ENCODE measurements around the gene CPEB1. TPM values are rescaled to one million over a fixed set of nuclear protein-coding genes. Genes with fewer than 3 reads are reported as not detected.

The CPEB1 gene
- total and polyA plus RNA-seq, 2 of the 13 experiments (the other 11 are each of a cell fraction or from before 2014, with no cell fraction given) = 0.03 to 0.07 TPM

GRCh38 chr15:82540055-82540983 lies 106.8 kb downstream of the CPEB1 start, which contains the start of gene RPS17 (continued):
- TF ChIP-seq EP300 (IDR thresholded peaks at IDR 0.05; ENCODE audit: low read depth in 2 of 2, low read length in 2 of 2) (peak; percentile 21 to 44; a peak in 1 of 4 replicates), EP300 (CRISPR knock-in tag; IDR thresholded peaks at IDR 0.05; ENCODE audit: borderline replicate concordance) (peak; percentile 10; the same call in 1 of the 2 replicates), ZNF891 (CRISPR knock-in tag; IDR thresholded peaks at IDR 0.05) (peak; percentile 68; the same call in 1 of the 2 replicates), ESRRA (CRISPR knock-in tag; IDR thresholded peaks at IDR 0.05; ENCODE audit: low read depth) (0 out of 2 replicates have a peak, but pooled peaks have one; percentile 15), KAT8 (CRISPR knock-in tag; IDR thresholded peaks at IDR 0.05) (peak; percentile 97), ZMYM2 (CRISPR knock-in tag; IDR thresholded peaks at IDR 0.05) (peak; percentile 53; the same call in 1 of the 2 replicates), PLRG1 (conservative IDR thresholded peaks at IDR 0.05) (no peak), SATB2 (CRISPR knock-in tag; IDR thresholded peaks at IDR 0.05) (peak; percentile 87), DZIP1 (CRISPR knock-in tag; IDR thresholded peaks at IDR 0.05) (no peak), KLF12 (CRISPR knock-in tag; IDR thresholded peaks at IDR 0.05; ENCODE audit: borderline replicate concordance) (peak; percentile 95), ZFY (CRISPR knock-in tag; IDR thresholded peaks at IDR 0.05) (peak; percentile 88), YEATS2 (CRISPR knock-in tag; IDR thresholded peaks at IDR 0.05; ENCODE audit: borderline replicate concordance) (peak; percentile 100), CHCHD3 (CRISPR knock-in tag; IDR thresholded peaks at IDR 0.05) (no peak), MIER2 (CRISPR knock-in tag; IDR thresholded peaks at IDR 0.05) (peak; percentile 77), IKZF5 (CRISPR knock-in tag; IDR thresholded peaks at IDR 0.05) (peak; percentile 97), MXD4 (CRISPR knock-in tag; IDR thresholded peaks at IDR 0.05) (peak; percentile 87; the same call in 1 of the 2 replicates), MTA3 (CRISPR knock-in tag; IDR thresholded peaks at IDR 0.05) (no peak), ZKSCAN1 (IDR thresholded peaks at IDR 0.05; ENCODE audit: low read length) (no peak), SAFB2 (CRISPR knock-in tag; IDR thresholded peaks at IDR 0.05; ENCODE audit: borderline replicate concordance, low read depth) (peak; percentile 90; the same call in 1 of the 2 replicates), NCOA5 (CRISPR knock-in tag; IDR thresholded peaks at IDR 0.05) (no peak), MTERF4 (CRISPR knock-in tag; IDR thresholded peaks at IDR 0.05) (0 out of 2 replicates have a peak, but pooled peaks have one; percentile 7), ZNF713 (CRISPR knock-in tag; IDR thresholded peaks at IDR 0.05) (no peak), FOXK1 (CRISPR knock-in tag; IDR thresholded peaks at IDR 0.05; ENCODE audit: borderline replicate concordance, low read depth) (peak; percentile 83), RXRB (CRISPR knock-in tag; IDR thresholded peaks at IDR 0.05; ENCODE audit: borderline replicate concordance) (peak; percentile 73), MED8 (CRISPR knock-in tag; IDR thresholded peaks at IDR 0.05; ENCODE audit: insufficient replicate concordance) (no peak), SMAD9 (CRISPR knock-in tag; IDR thresholded peaks at IDR 0.05) (peak; percentile 44; the same call in 1 of the 2 replicates), TCF7L2 (IDR thresholded peaks at IDR 0.05; ENCODE audit: low read depth, low read length) (no peak)

Data from HepG2 (cell line).